PC-3 (cell line): ENCODE results near the gene NBAS.

Source experiments
- CTCF ChIP-seq: fragments of 300-600 bp; sonication (generic); conservative IDR thresholded peaks from 2 replicates; pipeline ENCODE4 v1.5.1; 2017; ENCODE audit warnings: antibody characterized with exemption, low read depth, mild to moderate bottlenecking, low read length
- EZH2phosphoT487 ChIP-seq: fragments of 300-600 bp; sonication (generic); IDR thresholded peaks from 2 replicates; pipeline ENCODE4 v1.6.1; 2018; ENCODE audit warnings: mild to moderate bottlenecking, antibody characterized with exemption, low read length, borderline replicate concordance

- no peak for TF ChIP-seq CTCF
- TF ChIP-seq EZH2phosphoT487: no peak
These were observed 160.8 kb downstream of the NBAS start for GRCh38 chr2:15400240-15400826.
